ENCODE measurements around the gene LONP2.

DNA sequence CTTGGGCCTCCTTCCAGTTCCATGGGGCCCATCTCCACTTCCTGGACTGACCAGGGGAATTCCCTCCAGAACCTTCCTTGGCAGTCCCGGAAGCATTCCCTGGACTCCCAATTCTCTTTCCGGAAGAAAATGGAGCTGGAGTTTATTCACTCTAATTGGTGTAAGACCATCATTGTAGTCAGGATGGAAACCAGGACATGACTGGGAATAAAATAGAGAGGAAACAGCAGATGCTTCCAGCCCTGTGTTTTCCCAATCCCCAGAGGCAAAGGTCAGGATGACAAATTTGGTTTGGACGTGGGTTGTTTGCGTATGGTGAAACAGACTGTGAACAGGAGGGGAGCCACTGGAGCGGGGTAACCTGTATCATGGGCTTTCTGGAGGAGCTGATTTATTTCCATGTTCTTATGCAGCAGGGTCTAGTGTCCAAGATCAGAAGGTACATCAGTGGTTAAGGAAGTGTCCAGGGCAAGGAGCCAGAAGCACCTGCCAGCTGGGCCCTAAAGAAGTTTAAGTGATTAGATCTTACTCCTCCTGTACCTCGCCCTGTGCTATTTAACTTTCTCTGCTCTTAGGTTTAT lies 8.5 kb upstream of the LONP2 start:
- TF ChIP-seq, protein P1, sequence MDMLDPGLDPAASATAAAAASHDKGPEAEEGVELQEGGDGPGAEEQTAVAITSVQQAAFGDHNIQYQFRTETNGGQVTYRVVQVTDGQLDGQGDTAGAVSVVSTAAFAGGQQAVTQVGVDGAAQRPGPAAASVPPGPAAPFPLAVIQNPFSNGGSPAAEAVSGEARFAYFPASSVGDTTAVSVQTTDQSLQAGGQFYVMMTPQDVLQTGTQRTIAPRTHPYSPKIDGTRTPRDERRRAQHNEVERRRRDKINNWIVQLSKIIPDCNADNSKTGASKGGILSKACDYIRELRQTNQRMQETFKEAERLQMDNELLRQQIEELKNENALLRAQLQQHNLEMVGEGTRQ (IDR thresholded peaks at IDR 0.05; ENCODE audit: borderline replicate concordance, low read depth, low read length), result no peak
- TF ChIP-seq, protein P2, sequence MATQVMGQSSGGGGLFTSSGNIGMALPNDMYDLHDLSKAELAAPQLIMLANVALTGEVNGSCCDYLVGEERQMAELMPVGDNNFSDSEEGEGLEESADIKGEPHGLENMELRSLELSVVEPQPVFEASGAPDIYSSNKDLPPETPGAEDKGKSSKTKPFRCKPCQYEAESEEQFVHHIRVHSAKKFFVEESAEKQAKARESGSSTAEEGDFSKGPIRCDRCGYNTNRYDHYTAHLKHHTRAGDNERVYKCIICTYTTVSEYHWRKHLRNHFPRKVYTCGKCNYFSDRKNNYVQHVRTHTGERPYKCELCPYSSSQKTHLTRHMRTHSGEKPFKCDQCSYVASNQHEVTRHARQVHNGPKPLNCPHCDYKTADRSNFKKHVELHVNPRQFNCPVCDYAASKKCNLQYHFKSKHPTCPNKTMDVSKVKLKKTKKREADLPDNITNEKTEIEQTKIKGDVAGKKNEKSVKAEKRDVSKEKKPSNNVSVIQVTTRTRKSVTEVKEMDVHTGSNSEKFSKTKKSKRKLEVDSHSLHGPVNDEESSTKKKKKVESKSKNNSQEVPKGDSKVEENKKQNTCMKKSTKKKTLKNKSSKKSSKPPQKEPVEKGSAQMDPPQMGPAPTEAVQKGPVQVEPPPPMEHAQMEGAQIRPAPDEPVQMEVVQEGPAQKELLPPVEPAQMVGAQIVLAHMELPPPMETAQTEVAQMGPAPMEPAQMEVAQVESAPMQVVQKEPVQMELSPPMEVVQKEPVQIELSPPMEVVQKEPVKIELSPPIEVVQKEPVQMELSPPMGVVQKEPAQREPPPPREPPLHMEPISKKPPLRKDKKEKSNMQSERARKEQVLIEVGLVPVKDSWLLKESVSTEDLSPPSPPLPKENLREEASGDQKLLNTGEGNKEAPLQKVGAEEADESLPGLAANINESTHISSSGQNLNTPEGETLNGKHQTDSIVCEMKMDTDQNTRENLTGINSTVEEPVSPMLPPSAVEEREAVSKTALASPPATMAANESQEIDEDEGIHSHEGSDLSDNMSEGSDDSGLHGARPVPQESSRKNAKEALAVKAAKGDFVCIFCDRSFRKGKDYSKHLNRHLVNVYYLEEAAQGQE (IDR thresholded peaks at IDR 0.05; ENCODE audit: low read depth, low read length), result no peak
